ENCODE results near the gene CLTC. TPM values are rescaled to one million over a fixed set of nuclear protein-coding genes. Genes with fewer than 3 reads are reported as not detected.

CLTC gene
- total and polyA plus RNA-seq, 8 donors: 25.7 to 118 (median 60.7) TPM

DNA sequence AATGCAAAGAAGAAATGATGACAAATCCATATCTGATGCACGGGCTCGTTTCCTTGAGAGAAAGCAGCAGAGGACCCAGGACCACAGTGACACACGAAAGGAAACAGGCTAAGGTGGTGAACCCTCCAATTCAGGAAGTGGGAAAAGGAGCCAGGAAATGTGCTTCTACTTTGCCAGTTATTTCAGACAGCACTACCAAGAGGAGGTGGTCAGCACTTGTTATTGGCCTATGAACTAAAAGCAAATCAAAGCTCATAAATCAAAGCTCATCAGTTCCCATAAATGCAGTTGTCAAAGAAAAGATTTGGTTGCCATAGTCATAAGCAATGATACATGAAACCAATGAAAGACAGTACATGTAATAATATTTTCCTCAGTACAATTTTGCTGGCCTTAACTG, 12.6 kb upstream of the CLTC start:
- H3K36me3 ChIP-seq: peaks cover 3 to 35% (median 7%) of the 10 kb centered on the region in 3 donors
- H3K27ac ChIP-seq: no peak overlapping the region
- FAIRE-seq (no peak), DNase-seq (no peak), ATAC-seq (no peak)
- H3K4me1 ChIP-seq: no peaks in the 10 kb centered on the region
- WGBS, 2 donors: 85 to 86% methylated on average over 3 of the region's 3 CpGs
- no peaks in the 10 kb centered on the region for H3K27me3 ChIP-seq
- intact Hi-C loops (cut with DNase I): no loop called here
- no peak overlapping the region for H3K4me3 ChIP-seq
- H3K9me3 ChIP-seq: no peaks in the 10 kb centered on the region
- TF ChIP-seq, protein P1, sequence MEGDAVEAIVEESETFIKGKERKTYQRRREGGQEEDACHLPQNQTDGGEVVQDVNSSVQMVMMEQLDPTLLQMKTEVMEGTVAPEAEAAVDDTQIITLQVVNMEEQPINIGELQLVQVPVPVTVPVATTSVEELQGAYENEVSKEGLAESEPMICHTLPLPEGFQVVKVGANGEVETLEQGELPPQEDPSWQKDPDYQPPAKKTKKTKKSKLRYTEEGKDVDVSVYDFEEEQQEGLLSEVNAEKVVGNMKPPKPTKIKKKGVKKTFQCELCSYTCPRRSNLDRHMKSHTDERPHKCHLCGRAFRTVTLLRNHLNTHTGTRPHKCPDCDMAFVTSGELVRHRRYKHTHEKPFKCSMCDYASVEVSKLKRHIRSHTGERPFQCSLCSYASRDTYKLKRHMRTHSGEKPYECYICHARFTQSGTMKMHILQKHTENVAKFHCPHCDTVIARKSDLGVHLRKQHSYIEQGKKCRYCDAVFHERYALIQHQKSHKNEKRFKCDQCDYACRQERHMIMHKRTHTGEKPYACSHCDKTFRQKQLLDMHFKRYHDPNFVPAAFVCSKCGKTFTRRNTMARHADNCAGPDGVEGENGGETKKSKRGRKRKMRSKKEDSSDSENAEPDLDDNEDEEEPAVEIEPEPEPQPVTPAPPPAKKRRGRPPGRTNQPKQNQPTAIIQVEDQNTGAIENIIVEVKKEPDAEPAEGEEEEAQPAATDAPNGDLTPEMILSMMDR (IDR thresholded peaks at IDR 0.05): no peak

DNA sequence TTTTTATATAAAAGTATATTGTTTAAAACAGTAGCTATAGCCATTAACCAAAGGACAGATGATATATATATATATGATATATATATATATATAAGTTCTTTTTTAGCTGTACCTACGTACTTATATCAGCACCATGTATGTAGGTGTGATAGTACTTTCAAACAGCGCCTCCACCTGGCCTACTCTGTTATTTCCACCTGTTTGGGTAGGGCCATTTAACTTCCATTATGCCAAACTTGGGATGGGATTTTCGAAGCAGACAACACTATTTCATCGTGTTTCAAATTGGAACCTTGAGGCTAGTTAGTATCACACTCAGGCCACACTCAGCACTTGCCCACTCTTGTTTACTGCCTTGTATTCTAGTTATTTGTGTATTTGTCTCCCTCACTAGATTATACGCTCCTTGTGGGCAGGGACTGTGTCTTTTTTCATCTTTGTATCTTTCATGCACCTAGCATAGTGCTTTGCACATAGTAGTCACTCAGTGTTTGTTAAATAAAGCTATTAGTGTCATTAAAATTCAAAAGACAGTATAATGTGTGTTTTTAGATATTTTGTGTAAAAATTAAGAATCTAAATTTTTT, 11.8 kb upstream of the CLTC start:
- Histone ChIP-seq H3K4me3 (no peak overlapping the region), H3K27ac (no peak overlapping the region), H3K36me3 (peaks cover 3 to 35% (median 7%) of the 10 kb centered on the region in 3 donors), H3K9me3 (no peaks in the 10 kb centered on the region), H3K27me3 (no peaks in the 10 kb centered on the region), H3K4me1 (no peaks in the 10 kb centered on the region)
- TF ChIP-seq, protein P1 (IDR thresholded peaks at IDR 0.05): no peak
- DNase-seq (no peak), FAIRE-seq (no peak), ATAC-seq (no peak)
- WGBS, 2 donors: 85 to 89% methylated on average over 5 of the region's 5 CpGs
- intact Hi-C loops (cut with DNase I): no loop called here

DNA sequence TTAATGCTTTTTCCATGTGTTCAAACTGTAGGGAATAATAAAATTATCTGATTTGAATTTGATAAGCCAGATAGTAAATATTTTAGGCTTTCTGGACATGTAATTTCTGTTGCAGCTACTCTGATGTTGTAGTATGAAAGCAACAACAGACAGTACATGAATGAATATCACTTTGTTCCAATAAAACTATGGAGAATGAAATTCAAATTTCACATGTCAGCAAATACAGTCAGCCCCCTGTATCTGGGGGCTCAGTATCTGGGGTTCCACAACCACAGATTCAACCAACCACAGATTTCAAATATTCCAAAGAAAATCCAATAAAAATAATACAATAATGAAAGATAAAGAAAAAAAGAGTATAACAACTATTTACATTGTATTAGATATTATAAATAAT, 8.2 kb upstream of the CLTC start:
- FAIRE-seq (no peak), DNase-seq (no peak), ATAC-seq (no peak)
- Histone ChIP-seq H3K4me1 (no peaks in the 10 kb centered on the region), H3K27ac (no peak overlapping the region), H3K36me3 (peaks cover 0 to 15% (median 3%) of the 10 kb centered on the region in 3 donors), H3K9me3 (no peaks in the 10 kb centered on the region), H3K27me3 (no peaks in the 10 kb centered on the region), H3K4me3 (no peak overlapping the region)
- TF ChIP-seq, protein P1 (IDR thresholded peaks at IDR 0.05): no peak
- intact Hi-C loops (cut with DNase I): no loop called here

DNA sequence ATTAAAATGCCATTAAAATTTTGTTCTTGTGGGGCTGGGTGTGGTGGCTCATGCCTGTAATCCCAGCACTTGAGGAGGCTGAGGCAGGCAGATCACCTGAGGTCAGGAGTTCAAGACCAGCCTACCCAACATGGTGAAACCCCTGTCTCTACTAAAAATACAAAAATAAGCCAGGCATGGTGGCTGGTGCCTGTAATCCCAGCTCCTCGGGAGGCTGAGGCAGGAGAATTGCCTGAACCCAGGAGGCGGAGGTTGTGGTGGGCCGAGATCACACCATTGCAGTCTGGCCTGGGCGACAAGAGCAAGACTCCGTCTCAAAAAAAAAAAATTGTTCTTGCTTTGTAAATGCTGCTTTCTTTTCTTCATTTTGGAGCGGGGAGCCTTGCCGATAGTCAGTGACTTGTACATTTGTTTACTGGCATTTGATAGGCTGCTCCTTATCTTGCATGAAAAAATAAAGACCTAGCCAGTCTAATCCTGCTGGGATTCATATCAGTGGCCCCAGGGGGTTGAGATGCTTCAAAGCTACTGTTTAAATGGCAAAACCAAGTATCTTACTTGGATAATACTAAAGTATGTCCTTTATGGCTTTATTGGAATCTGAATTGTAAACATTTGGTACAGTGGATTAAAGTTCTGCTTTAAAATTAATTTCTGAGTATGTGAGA, 3.3 kb upstream of the CLTC start:
- TF ChIP-seq, protein P1 (IDR thresholded peaks at IDR 0.05): no peak
- DNase-seq: no peak
- Histone ChIP-seq H3K4me1 (peaks cover under 1 to 11% (median 1%) of the 10 kb centered on the region in 3 donors), H3K9me3 (no peaks in the 10 kb centered on the region), H3K4me3 (no peak overlapping the region), H3K27ac (no peak overlapping the region), H3K36me3 (no peaks in the 10 kb centered on the region), H3K27me3 (no peaks in the 10 kb centered on the region)
- ATAC-seq: no peak
- intact Hi-C loops (cut with DNase I): no loop called here
- 91 to 92% methylated on average over 7 of the region's 7 CpGs for WGBS, 2 donors
- no peak for FAIRE-seq

DNA sequence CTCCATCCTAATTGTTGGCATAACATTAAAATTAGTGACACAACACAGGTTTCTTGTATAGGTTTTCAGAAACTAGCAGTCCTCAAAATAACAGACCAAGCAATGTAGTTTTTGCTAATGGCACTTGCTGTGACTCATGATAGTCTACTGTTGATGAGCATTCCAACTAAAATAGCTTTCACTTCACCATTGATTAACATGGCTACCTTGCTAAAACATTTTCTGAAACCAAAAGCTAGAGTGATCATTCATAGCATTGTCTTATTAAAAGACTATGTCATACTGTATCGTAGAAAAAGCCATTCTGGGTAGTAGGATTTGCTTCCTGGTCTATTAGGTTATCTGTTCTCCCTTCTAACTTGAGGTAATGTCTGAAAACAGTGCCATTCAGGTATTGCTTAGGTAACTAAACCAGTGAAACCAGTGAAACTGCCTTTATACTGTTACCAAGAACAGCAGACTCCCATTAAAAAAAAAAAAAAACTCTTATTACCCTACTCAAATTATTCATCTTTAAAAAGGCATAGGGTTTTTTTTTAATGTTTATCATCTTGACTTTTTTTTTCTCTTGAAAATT, 2.5 kb upstream of the CLTC start:
- no peaks in the 10 kb centered on the region for H3K27me3 ChIP-seq
- no peak for FAIRE-seq
- peaks cover 8 to 20% (median 9%) of the 10 kb centered on the region in 3 donors for H3K4me1 ChIP-seq
- WGBS, 2 donors: 74 to 77% methylated on average over 1 of the region's 1 CpG
- H3K36me3 ChIP-seq: no peaks in the 10 kb centered on the region
- H3K27ac ChIP-seq: peak overlapping the region in 1 of 4 donors; percentile 99
- DNase-seq: no peak
- intact Hi-C loops (cut with DNase I): no loop called here
- H3K9me3 ChIP-seq: no peaks in the 10 kb centered on the region
- TF ChIP-seq, protein P1 (IDR thresholded peaks at IDR 0.05): no peak
- ATAC-seq: no peak
- H3K4me3 ChIP-seq: no peak overlapping the region

Measured in pancreas (tissue), 10 donors.